HG02759 (cell line): ENCODE measurements around the gene SAMD14.

Experiments
- ATAC-seq: cut with Tn5 transposase; IDR thresholded peaks from one replicate; pipeline ENCODE4 v1.9.1; 2021; ENCODE audit warnings: mild to moderate bottlenecking, moderate library complexity; ENCODE audit not compliant: unreplicated experiment

Gene SAMD14

GRCh38 chr17:50129728-50130558, at the start of gene SAMD14:
Gene SAMD14 (minus strand): TSS chr17:50130160. CDS start chr17:50124959, 5,201 bp downstream.
- no peak for ATAC-seq

- peak; percentile 77 for ATAC-seq
Measured at GRCh38 chr17:50177983-50178834, 48.2 kb upstream of the SAMD14 start.

GRCh38 chr17:50177476-50177875, 47.5 kb upstream of the SAMD14 start:
- no peak for ATAC-seq

GRCh38 chr17:50176559-50177357, 46.8 kb upstream of the SAMD14 start:
- no peak for ATAC-seq

- no peak for ATAC-seq
Measured at GRCh38 chr17:50175035-50175807, 45.3 kb upstream of the SAMD14 start.

GRCh38 chr17:50174444-50174843, 44.5 kb upstream of the SAMD14 start:
- no peak for ATAC-seq

GRCh38 chr17:50173335-50173941, 43.5 kb upstream of the SAMD14 start:
- no peak for ATAC-seq

- ATAC-seq = no peak
Measured at GRCh38 chr17:50172936-50173334, 43.0 kb upstream of the SAMD14 start.

- ATAC-seq = no peak
Measured at GRCh38 chr17:50172130-50172529, 42.2 kb upstream of the SAMD14 start.

- ATAC-seq = no peak
Measured at GRCh38 chr17:50171371-50172071, 41.6 kb upstream of the SAMD14 start.

- peak; percentile 83 for ATAC-seq
Measured at GRCh38 chr17:50170662-50171370, 40.9 kb upstream of the SAMD14 start.

- no peak for ATAC-seq
Measured at GRCh38 chr17:50169881-50170459, 40.0 kb upstream of the SAMD14 start.

GRCh38 chr17:50169121-50169764, 39.3 kb upstream of the SAMD14 start:
- ATAC-seq = no peak

GRCh38 chr17:50168319-50168718, 38.4 kb upstream of the SAMD14 start:
- ATAC-seq = no peak

GRCh38 chr17:50167371-50167770, 37.4 kb upstream of the SAMD14 start:
- ATAC-seq = no peak

- ATAC-seq = no peak
Measured at GRCh38 chr17:50166518-50167181, 36.7 kb upstream of the SAMD14 start.

- ATAC-seq = no peak
Measured at GRCh38 chr17:50165867-50166517, 36.0 kb upstream of the SAMD14 start, which contains the start of gene SGCA. Gene SGCA (plus strand): TSS chr17:50166005. CDS start chr17:50166041, 36 bp downstream.
